NCI-H345 (cell line): ENCODE results near the gene TINAGL1.

Experiments used
- DNase-seq: peaks from one replicate; lab custom pipeline; 2025; lab: John Stamatoyannopoulos, UW

The TINAGL1 gene

GRCh38 chr1:31627301-31627929 is 51.1 kb downstream of the TINAGL1 start:
- no peak for DNase-seq

- no peak for DNase-seq
Measured at GRCh38 chr1:31627930-31628559, 51.7 kb downstream of the TINAGL1 start.

GRCh38 chr1:31628931-31629556 is 52.7 kb downstream of the TINAGL1 start:
- DNase-seq, result no peak

GRCh38 chr1:31632649-31633048 is 56.3 kb downstream of the TINAGL1 start:
- DNase-seq, result no peak

GRCh38 chr1:31633117-31633516 is 56.8 kb downstream of the TINAGL1 start:
- no peak for DNase-seq
